Endodermal cell (in vitro differentiated cells): Measurements from ENCODE around the gene SLC51A. TPM values are rescaled to one million over a fixed set of nuclear protein-coding genes. Genes with fewer than 3 reads are reported as not detected.

Source experiments
- DNase-seq: peaks from one replicate; pipeline ENCODE4 v3.0.0-alpha.2; 2017
- H3K27ac ChIP-seq: 2 replicates; pipeline ENCODE4 v1.5.1; 2013; ENCODE audit warnings: mild to moderate bottlenecking, low read depth, low read length, moderate library complexity
- H3K27me3 ChIP-seq: 2 replicates; pipeline ENCODE4 v1.6.1; 2013; ENCODE audit warnings: mild to moderate bottlenecking, low read length, moderate library complexity; ENCODE audit not compliant: insufficient read depth, control insufficient read depth, poor library complexity, severe bottlenecking
- H3K36me3 ChIP-seq: 2 replicates; pipeline ENCODE4 v1.7.0; 2013; ENCODE audit warnings: mild to moderate bottlenecking, low read length, moderate library complexity; ENCODE audit not compliant: control insufficient read depth, insufficient read depth
- H3K4me1 ChIP-seq: one replicate; pipeline ENCODE4 v1.7.0; 2013; ENCODE audit warnings: low read length; ENCODE audit not compliant: control insufficient read depth, insufficient read depth
- H3K4me3 ChIP-seq: 2 replicates; pipeline ENCODE4 v1.5.1; 2013; ENCODE audit warnings: mild to moderate bottlenecking, low read length, moderate library complexity
- H3K9ac ChIP-seq: 2 replicates; pipeline ENCODE4 v1.6.1; 2013; ENCODE audit warnings: mild to moderate bottlenecking, low read length, moderate library complexity; ENCODE audit not compliant: poor library complexity, severe bottlenecking; ENCODE audit errors: extremely low read depth
- H3K9me3 ChIP-seq: 2 replicates; pipeline ENCODE4 v1.6.1; 2013; ENCODE audit warnings: mild to moderate bottlenecking, low read length, moderate library complexity; ENCODE audit not compliant: control insufficient read depth
- H3K27ac Mint-ChIP-seq: 2 replicates; pipeline ENCODE4 v1.8.0; 2020; ENCODE audit warnings: mixed read lengths
- H3K27me3 Mint-ChIP-seq: 2 replicates; pipeline ENCODE4 v1.8.0; 2021; ENCODE audit warnings: mild to moderate bottlenecking, mixed read lengths; ENCODE audit not compliant: insufficient read depth
- H3K36me3 Mint-ChIP-seq: 2 replicates; pipeline ENCODE4 v1.8.0; 2020; ENCODE audit warnings: low read depth, mixed read lengths
- H3K4me1 Mint-ChIP-seq: 2 replicates; pipeline ENCODE4 v1.8.0; 2020; ENCODE audit warnings: mixed read lengths
- H3K4me3 Mint-ChIP-seq: 2 replicates; pipeline ENCODE4 v1.8.0; 2020; ENCODE audit warnings: mild to moderate bottlenecking, moderate library complexity, mixed read lengths
- H3K9me3 Mint-ChIP-seq: 2 replicates; pipeline ENCODE4 v1.8.0; 2020; ENCODE audit warnings: mild to moderate bottlenecking, mixed read lengths
- CTCF ChIP-seq: fragments of 200-600 bp; sonication (generic); conservative IDR thresholded peaks from 2 replicates; pipeline ENCODE4 v1.5.0; 2021; ENCODE audit warnings: antibody characterized with exemption, mild to moderate bottlenecking
- WGBS, 2 experiments: methylation state at CpG; one replicate each; pipeline versions ENCODE4 v1.1.5 to v1.1.7; 2013; ENCODE audit warnings: missing lambda C conversion rate in 2 of 2, mixed read lengths in 1 of 2; ENCODE audit not compliant: insufficient coverage in 1 of 2, insufficient read length in 1 of 2; 5-methylcytosine and 5-hydroxymethylcytosine counted together
- total RNA-seq, 2 donors: library from RNA; stranded (reverse); fragmentation: NEBNext Ultra II Directional in 1 of 2; extraction: Animal tissue kit (Norgen Biotek cat#: 25700) in 1 of 2; gene quantifications; 2 replicates in 1 of 2; 3 replicates in 1 of 2; pipeline ENCODE4 v1.2.1, GENCODE V29; 2021

SLC51A gene
- total RNA-seq, 2 donors from 2014 or later: 1.9 to 2.0 TPM

GRCh38 chr3:196216681-196217211, 412 bp downstream of the SLC51A start:
- H3K27me3 Mint-ChIP-seq: peaks cover 6% of the 10 kb centered on the region
- no peak overlapping the region for H3K27ac ChIP-seq
- H3K4me3 ChIP-seq: no peak overlapping the region
- H3K4me1 ChIP-seq: peaks cover 6% of the 10 kb centered on the region
- no peaks in the 10 kb centered on the region for H3K9me3 Mint-ChIP-seq
- 67 to 75% methylated on average over 14 to 25 of the region's 25 CpGs for WGBS, 2 experiments
- TF ChIP-seq CTCF: no peak
- H3K4me1 Mint-ChIP-seq: peaks cover 9% of the 10 kb centered on the region
- H3K36me3 Mint-ChIP-seq: no peaks in the 10 kb centered on the region
- peak; percentile 76 for DNase-seq
- H3K27ac Mint-ChIP-seq: no peak overlapping the region
- no peaks in the 10 kb centered on the region for H3K9me3 ChIP-seq
- H3K9ac ChIP-seq: no peak overlapping the region
- H3K4me3 Mint-ChIP-seq: peak overlapping the region; percentile 47
- no peaks in the 10 kb centered on the region for H3K36me3 ChIP-seq
- H3K27me3 ChIP-seq: no peaks in the 10 kb centered on the region

DNA sequence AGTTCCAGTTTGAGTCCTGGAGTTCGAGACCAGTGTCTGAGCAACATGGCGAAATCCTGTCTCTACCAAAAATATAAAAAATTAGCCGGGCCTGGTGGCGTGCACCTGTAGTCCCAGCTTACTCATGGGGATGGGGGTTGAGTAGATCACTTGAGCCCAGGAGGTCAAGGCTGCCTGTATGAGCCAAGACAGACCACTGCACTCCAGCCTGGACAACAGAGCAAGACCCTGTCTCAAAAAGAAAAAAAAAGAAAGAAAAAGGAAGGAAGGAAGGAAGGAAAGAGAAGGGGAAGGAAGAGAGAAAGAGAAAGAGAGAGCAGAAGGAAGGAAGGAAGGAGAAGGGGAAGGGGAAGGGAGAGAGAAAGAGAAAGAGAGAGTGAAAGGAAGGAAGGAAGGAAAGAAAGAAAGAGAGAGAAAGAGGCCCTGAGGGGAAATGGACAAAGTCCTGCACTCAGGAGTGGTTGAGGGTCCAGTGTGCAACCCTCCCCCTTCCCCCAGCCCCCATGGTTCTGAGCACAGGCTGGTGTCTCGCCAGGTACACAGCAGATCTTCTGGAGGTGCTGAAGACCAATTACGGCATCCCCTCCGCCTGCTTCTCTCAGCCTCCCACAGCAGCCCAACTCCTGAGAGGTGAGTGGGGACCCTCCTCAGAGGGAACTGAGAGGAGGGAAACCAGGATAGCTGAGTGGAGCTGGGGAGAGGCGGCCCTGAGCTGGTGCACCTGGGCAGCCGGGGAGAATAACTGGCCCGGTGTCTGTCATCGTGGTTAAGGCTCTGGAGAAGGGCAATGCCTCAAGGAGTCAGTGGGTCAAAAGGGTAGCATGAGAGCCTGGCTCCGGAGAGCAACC, 1.2 kb downstream of the SLC51A start:
- Histone ChIP-seq H3K27me3 (no peaks in the 10 kb centered on the region), H3K36me3 (no peaks in the 10 kb centered on the region), H3K9me3 (no peaks in the 10 kb centered on the region), H3K4me3 (no peak overlapping the region), H3K9ac (no peak overlapping the region), H3K27ac (no peak overlapping the region), H3K4me1 (peaks cover 6% of the 10 kb centered on the region)
- Mint-ChIP-seq H3K9me3 (no peaks in the 10 kb centered on the region), H3K27me3 (peaks cover 6% of the 10 kb centered on the region), H3K27ac (no peak overlapping the region), H3K36me3 (no peaks in the 10 kb centered on the region), H3K4me3 (no peak overlapping the region), H3K4me1 (peaks cover 9% of the 10 kb centered on the region)
- TF ChIP-seq CTCF: no peak
- 94 to 95% methylated on average over 6 to 12 of the region's 12 CpGs for WGBS, 2 experiments
- DNase-seq: no peak

DNA sequence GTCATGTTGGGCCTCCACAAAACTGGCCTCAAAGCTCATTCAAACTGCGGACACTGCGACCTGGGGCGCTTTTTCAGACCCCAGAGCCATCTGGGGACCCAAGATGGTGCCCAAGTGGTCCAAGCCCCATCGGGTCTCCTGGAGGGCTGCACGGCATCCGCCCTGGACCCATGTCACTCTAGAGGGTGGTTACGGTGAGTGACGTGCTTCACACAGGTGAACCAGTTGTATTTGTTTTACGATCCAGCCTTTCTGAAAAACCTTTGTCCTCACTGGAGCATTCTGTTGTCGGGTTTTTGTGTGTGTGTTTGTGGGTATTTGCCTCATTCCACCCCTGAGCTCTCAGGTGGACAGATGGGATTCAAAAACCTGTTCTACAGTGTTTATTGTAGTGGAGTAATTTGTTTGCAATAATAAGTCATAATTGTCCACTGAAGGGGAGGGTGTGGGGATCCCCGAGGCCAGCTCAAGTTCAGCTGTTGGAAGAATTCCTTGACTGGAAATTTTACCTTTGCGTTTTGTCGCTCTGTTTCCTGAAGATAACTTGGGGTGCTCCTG, 1.9 kb downstream of the SLC51A start:
- Mint-ChIP-seq H3K4me1 (peaks cover 9% of the 10 kb centered on the region), H3K27me3 (peaks cover 6% of the 10 kb centered on the region), H3K4me3 (no peak overlapping the region), H3K9me3 (no peaks in the 10 kb centered on the region), H3K27ac (no peak overlapping the region), H3K36me3 (no peaks in the 10 kb centered on the region)
- Histone ChIP-seq H3K36me3 (no peaks in the 10 kb centered on the region), H3K27me3 (no peaks in the 10 kb centered on the region), H3K4me1 (peaks cover 6% of the 10 kb centered on the region), H3K4me3 (no peak overlapping the region), H3K27ac (no peak overlapping the region), H3K9me3 (no peaks in the 10 kb centered on the region), H3K9ac (no peak overlapping the region)
- no peak for TF ChIP-seq CTCF
- DNase-seq: no peak
- WGBS, 2 experiments: 94 to 98% methylated on average over 12 to 13 of the region's 13 CpGs
